GM19452 (cell line): ENCODE measurements around the gene ST7.
A peak's percentile ranks its signal among the peaks of the same experiment; 100 is the strongest.
"Not testable (repeated sequence)": the region's sequence is repeated elsewhere in the genome, so short reads cannot be mapped to it uniquely, and the experiment has no call there.

Source experiments
- ATAC-seq: cut with Tn5 transposase; IDR thresholded peaks from one replicate; pipeline ENCODE4 v1.9.1; 2021; ENCODE audit not compliant: unreplicated experiment

ST7 gene

GRCh38 chr7:116949941-116950801 lies 3.1 kb upstream of the ST7 start:
- ATAC-seq = no peak

GRCh38 chr7:116950889-116951351 lies 2.4 kb upstream of the ST7 start:
- no peak for ATAC-seq

GRCh38 chr7:116951366-116952292 lies 1.7 kb upstream of the ST7 start:
- no peak for ATAC-seq

DNA sequence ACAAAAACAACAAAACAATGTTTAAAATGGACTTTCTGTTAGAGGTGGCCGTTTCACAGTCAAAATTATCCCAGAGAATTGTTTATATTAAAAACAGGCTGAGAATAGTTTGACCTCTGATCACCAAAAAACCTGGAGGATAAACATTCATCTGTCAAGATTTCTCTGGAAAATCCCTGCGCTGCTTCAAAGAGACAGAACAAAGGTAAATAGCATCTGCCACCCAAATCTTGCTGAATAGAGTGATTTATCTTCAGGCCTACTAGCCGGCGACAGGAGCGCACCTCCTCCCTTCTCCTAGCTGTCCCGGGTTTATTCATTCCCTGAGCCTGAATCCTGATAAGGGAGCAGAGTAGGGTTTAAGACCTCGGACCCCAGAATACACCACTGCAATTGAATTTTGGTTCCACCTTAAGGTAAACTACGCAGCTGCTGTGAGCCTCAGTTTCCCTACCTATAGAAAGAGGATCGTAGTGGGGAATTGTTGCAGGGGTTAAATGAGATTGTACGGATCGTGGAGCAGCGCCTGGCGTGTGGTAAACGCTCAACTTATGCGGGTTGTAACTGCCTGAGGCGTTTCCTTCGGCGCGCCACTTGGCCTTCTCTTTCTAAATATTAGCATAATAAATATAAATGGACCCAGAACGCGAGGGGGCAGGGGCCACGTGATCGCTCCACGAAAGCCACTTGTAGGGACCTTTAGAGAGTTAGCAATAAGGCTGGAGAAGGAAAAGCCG lies 498 bp upstream of the ST7 start:
- no peak for ATAC-seq

GRCh38 chr7:116953906-116954838 lies 871 bp downstream of the ST7 start:
- peak; percentile 15 for ATAC-seq

DNA sequence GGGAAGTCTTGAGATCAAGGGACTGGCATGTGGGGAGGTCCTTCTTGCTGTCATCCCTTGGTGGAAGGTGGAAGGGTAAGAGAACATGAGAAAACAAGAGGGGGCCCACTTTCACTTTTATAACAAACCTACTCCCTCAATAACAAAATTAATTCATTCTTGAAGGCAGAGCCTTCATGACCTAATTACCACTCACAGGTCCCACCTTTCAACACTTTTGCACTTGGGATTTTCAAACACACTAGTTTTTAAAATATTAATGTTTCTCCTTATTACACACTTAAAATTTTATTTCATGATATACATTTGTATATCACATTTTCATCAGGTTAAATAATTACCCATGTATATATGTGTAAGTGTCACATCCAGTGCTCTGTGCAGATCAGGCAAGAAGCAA lies 2.0 kb downstream of the ST7 start:
- no peak for ATAC-seq

DNA sequence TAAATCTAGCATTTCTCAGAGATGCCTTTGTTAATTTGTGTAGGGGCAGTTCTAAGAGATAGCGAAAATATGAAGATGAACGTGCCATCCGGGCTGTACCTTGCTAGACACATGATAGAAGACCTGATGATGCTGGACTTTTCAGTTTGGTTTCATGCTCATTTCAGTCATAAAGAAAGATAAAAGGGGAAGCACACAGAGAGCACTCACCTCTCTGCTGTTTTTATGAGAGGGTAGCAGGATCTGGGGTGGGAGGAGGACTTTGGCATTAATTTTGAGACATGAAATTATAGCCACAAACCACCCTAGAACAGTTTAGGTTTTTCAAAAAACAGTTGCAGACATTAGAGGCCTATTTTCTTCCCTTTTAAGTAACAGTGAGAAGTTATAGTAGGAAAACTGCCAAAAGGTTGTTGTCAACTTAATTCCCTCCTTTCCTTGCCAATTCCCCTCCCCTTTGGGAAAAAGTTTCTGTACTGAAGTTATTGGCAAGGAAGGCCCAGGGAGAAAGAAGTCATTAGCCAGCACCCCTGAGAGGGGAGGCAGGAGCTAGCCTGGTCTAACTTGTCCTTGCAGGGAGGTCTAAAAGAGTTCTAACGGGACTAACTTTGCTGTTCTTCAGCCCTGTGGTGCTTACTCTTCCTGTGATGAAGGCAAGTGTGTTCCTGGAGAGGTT lies 2.6 kb downstream of the ST7 start:
- peak; percentile 74 for ATAC-seq

GRCh38 chr7:116956477-116956804 lies 3.1 kb downstream of the ST7 start:
- ATAC-seq = no peak

DNA sequence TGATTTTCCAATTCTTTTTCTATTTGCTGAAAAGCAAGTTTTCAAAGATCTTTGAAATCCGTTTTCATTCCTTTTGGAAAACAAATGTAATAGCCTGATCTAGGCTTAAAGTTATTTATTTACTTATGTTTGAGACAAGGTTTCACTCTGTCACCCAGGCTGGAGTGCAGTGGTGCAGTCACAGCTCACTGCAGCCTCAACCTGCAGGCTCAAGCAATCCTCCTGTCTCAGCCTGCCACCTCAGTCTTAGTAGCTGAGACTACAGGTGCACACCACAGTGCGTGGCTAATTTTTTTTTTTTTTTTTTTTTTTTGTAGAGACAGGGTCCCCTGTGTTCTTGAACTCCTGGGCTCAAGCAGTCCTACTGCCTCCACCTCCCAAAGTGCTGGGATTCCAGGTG lies 4.6 kb downstream of the ST7 start:
- ATAC-seq = peak; percentile 35

DNA sequence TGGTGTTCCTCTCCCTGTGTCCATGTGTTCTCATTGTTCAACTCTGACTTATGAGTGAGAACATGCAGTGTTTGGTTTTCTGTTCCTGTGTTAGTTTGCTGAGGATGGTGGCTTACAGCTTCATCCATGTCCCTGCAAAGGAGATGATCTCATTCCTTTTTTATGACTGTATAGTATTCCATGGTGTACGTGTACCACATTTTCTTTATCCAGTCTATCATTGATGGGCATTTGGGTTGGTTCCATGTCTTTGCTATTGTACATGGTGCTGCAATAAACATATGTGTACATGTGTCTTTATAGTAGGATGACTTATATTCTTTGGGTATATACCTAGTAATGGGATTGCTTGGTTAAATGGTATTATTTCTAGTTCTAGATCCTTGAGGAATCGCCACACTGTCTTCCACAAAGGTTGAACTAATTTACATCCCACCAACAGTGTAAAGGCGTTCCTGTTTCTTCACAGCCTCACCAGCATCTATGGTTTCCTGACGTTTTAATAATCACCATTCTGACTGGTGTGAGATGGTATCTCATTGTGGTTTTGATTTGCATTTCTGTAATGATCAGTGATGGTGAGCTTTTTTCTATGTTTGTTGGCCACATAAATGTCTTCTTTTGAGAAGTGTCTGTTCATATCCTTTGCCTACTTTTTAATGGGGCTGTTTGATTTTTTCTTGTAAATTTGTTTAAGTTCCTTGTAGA lies 8.8 kb downstream of the ST7 start:
- ATAC-seq = not testable (repeated sequence)

- no peak for ATAC-seq
Observed at GRCh38 chr7:116963234-116963633, 9.9 kb downstream of the ST7 start.

- no peak for ATAC-seq
Observed at GRCh38 chr7:116966601-116967000, 13.3 kb downstream of the ST7 start.

- no peak for ATAC-seq
Observed at GRCh38 chr7:116967254-116967922, 14.1 kb downstream of the ST7 start.

DNA sequence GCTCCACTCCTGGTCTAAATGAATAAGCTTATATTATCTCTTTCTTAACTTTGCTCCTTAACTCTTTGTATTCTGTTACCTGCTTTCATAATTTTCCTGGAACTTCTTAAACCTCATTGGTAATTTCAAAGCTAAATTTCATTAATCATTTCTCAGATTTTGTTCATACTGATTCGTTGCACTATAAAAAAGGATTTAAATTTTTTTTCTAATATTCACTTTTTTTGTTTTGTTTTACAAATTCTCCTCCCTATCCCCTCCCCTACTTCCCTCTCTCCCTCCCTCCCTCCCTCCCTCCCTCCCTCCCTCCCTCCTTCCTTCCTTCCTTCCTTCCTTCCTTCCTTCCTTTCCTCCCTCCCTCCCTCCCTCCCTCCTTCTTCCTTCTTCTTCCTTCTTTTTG lies 14.7 kb downstream of the ST7 start:
- ATAC-seq = no peak

GRCh38 chr7:116968631-116969030 lies 15.3 kb downstream of the ST7 start:
- no peak for ATAC-seq

GRCh38 chr7:116969371-116969902 lies 16.1 kb downstream of the ST7 start:
- no peak for ATAC-seq

DNA sequence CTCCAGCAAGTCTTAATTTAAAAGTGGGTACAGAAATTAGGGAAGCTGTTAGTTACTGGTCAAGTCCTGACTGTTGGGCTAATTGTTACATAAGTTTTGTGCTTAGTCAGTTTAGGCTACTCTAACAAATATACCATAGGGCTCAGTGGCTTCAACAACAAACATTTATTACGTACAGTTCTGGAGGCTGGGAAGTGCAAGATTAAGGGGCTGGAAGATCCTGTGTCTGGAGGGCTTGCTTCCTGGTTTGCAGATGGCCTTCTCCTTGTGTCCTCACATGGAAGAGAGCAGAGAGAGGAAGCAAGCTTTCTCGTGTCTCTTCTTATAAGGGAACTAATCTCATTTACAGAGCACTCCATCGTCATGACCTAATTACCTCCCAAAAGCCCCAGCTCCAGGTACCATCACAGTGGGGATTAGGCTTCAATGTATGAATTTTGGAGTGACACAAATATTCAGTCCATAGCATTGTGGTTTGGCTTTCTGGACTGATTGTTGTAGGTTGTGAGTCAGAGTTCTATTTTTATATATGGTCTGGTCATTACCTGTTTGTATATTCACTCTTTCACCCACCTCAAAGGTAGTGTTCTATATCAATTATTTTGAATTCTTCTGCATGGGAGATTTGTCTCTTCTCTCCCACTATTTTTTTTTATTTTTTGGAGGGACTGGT lies 17.1 kb downstream of the ST7 start:
- peak; percentile 65 for ATAC-seq

- ATAC-seq = not testable (repeated sequence)
Observed at GRCh38 chr7:116971153-116971552, 17.9 kb downstream of the ST7 start.
